Loucy (cell line): ENCODE results near the gene PLPP1.

ENCODE experiments used
- CTCF ChIP-seq: fragments of 200-600 bp; sonication (generic); conservative IDR thresholded peaks from 2 replicates; pipeline ENCODE4 v1.5.1; 2014; ENCODE audit warnings: mild to moderate bottlenecking, antibody characterized with exemption, low read length
- EZH2phosphoT487 ChIP-seq: fragments of 200-600 bp; IDR thresholded peaks from 2 replicates; pipeline ENCODE4 v1.6.1; 2018; ENCODE audit warnings: antibody characterized with exemption, mild to moderate bottlenecking, moderate library complexity, borderline replicate concordance

GRCh38 chr5:55569513-55569865 lies 34.7 kb upstream of the PLPP1 start:
- no peak for TF ChIP-seq CTCF
- TF ChIP-seq EZH2phosphoT487: no peak
